LHCN-M2 (cell line): Measurements from ENCODE around the gene ACOXL. TPM values are rescaled to one million over a fixed set of nuclear protein-coding genes. Genes with fewer than 3 reads are reported as not detected.
A peak's percentile ranks its signal among the peaks of the same experiment; 100 is the strongest.

ENCODE experiments used
- DNase-seq: peaks from one replicate; pipeline ENCODE4 v3.0.0-alpha.2; 2012; ENCODE audit warnings: low read depth
- total RNA-seq: library from RNA; depleted of rRNA; stranded (reverse); fragments of >200 nt; gene quantifications from 2 replicates; pipeline ENCODE4 v1.2.3, GENCODE V29; 2014

ACOXL gene
- total RNA-seq, 1 experiment from 2014 or later = not detected

- DNase-seq = no peak
Measured at GRCh38 chr2:110874453-110875383, 142.3 kb downstream of the ACOXL start.

- DNase-seq = no peak
Measured at GRCh38 chr2:110875384-110875725, 143.0 kb downstream of the ACOXL start.

DNA sequence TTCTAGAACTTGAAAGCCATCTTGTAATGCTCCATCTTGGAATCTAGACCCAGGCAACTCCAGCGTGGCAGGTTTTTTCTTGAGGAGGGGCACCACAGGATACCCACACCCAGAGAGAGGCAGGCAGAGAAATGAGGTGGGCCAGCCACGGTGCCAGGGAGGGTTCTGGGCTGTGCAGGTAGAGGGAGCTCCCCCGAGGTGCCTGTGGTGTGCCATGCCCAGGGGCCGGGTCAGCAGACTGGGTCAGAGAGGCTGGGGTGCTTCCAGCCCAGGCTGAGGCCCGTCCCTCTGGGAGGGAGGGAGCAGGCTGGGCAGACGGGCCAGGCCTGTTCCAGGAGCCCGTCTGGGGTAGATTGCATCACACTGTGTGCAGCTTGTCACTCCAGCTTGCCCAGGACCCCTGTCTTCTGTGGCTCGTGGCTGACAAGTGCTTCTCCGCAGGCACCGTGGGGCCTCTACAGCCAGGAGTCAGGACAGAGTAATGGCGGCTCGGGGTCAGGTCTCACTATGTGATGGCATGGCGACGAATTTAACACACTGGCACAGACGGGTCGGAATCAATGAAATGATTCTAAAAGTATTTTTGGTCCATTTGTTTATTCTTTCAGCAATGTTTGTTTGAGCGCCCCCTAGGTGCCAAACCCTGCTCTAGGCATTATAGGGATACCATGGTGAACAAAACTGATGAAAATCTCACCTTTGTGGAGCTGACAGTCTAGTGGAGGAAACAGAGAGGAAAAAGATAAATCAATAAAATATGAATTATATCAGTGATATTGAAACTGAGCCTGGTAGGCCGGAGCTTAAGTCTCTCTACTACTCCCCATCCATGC lies 144.0 kb downstream of the ACOXL start:
- no peak for DNase-seq

GRCh38 chr2:110877031-110877827 lies 144.9 kb downstream of the ACOXL start:
- no peak for DNase-seq

DNA sequence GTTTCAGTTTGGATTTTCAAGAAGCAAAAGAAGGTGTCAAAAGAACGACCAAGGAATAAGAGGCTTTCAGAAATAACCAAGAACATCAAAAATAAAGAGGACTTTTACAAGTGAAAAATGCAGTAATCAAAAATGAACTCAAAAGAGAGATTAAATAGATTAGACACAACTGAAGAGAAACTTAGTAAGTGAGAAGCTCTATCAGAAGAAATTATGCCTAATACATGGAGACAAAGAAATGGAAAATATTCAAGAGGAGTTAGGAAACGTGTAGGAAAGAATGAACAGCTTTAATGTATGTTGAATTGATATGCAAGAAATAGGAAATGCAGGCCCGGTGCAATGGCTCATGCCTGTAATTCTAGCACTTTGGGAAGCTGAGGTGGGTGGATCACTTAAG lies 145.8 kb downstream of the ACOXL start:
- no peak for DNase-seq

- no peak for DNase-seq
Measured at GRCh38 chr2:110881908-110882307, 149.5 kb downstream of the ACOXL start.

- DNase-seq = no peak
Measured at GRCh38 chr2:110883406-110883805, 151.0 kb downstream of the ACOXL start.

GRCh38 chr2:110885256-110885655 lies 152.9 kb downstream of the ACOXL start:
- DNase-seq = no peak

DNA sequence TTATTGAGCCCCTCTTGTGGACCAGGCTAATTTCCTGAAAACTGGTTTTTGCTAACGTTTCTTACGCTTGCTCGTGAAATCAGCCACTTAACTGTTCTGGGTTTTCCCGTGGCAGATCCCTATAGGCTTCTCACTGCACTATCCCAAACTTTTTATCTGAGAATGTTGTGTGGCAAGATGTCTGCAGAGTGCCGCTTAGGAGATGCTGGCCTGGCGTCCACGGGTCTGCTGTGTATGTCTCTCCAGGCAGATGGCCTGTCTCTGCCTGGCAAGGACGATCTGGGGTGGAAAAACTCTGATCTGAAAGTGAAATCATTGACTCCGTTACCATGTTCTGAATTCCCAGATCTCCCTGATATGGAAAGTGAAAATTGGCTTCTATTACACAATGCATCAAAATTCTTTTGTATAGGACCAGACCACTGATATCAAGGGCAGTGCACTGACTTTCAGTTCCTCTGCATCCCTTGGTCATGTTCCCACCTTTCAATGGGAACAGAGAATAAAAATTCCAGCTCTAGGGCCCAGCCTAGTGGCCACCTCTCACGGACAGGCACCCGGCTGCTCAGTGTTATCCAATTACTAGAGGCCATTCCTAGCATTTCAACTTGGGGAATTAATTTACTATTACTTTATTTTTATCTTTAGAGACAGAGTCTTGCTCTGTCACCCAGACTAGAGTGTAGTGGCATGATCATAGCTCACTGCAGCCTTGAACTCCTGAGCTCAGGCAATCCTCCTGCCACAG lies 154.6 kb downstream of the ACOXL start:
- DNase-seq = no peak

DNA sequence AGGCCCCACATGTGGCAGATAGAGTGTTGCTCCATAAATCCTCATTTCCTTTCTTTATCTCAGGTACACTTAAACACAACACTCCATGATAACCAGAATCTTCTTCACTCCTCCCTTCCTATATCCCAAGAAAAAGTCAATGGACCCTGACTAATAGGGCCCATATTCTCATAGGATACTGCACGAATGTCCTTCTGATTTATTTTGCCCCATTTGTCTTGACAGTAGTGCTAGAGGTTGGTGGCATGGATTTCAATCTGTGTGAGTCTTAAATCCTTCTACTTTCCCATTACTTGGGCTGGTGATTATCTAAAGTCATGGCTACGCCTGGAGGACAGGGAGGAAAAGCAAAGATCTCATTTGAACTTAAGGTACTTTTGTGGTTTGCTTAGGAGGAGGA lies 156.0 kb downstream of the ACOXL start:
- DNase-seq = no peak

GRCh38 chr2:110891626-110892025 lies 159.3 kb downstream of the ACOXL start:
- no peak for DNase-seq

GRCh38 chr2:110896226-110896625 lies 163.9 kb downstream of the ACOXL start:
- DNase-seq = no peak

GRCh38 chr2:110897966-110898365 lies 165.6 kb downstream of the ACOXL start:
- no peak for DNase-seq

DNA sequence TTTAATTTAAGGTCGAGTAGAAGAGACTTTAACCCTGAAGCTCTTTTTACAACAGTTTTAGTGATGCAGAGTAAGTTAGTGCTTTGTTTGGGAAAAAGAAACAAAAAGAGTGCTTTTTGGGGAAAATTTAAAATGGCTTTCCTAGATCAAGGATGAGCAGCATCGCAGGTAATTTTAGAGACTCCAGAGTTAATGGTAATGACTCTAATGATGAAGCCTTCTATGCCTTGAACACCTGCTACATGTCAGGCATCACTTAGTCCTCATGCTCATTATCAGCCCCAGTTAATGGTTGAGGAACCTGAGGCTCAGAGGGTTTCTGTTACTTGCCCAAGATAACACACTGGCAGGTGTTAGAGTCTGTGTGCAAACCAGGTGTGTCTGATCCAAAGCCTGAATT lies 167.8 kb downstream of the ACOXL start:
- no peak for DNase-seq

- DNase-seq = peak; percentile 35
Measured at GRCh38 chr2:110903548-110903947, 171.2 kb downstream of the ACOXL start.

DNA sequence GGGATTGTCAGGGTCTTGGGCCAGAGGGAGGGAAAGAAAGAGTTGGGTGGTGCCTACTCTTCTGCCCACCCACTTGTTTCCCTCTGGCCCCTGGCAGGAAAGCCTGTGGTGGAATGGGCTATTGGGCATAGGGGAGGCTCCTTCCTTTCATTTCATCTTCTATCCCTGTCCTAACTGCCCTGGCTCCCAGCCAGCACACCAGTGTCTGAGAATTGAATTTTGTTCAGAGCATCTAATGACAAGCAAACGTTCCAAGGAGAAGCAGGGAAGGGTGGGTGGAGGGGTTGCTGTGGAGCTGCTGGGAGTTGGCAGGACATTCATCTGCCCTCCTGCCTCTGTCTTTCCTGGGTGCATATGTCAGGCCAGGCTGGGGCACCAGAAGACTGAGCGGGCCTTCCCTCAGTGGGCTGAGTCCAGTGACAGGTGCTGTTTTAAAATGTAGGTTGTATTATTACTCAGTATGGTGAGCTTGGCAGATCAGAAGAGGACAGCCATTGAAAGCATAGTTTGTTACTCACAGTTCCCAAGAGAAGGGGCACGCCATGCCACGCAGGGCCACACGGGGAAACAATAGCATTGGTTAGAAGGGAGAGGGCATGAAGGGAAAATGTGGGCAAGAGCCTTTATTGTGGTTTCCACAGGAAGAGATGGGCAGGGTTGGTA lies 171.9 kb downstream of the ACOXL start:
- no peak for DNase-seq

- no peak for DNase-seq
Measured at GRCh38 chr2:110904779-110905148, 172.4 kb downstream of the ACOXL start.

- DNase-seq = no peak
Measured at GRCh38 chr2:110905217-110905616, 172.8 kb downstream of the ACOXL start.

DNA sequence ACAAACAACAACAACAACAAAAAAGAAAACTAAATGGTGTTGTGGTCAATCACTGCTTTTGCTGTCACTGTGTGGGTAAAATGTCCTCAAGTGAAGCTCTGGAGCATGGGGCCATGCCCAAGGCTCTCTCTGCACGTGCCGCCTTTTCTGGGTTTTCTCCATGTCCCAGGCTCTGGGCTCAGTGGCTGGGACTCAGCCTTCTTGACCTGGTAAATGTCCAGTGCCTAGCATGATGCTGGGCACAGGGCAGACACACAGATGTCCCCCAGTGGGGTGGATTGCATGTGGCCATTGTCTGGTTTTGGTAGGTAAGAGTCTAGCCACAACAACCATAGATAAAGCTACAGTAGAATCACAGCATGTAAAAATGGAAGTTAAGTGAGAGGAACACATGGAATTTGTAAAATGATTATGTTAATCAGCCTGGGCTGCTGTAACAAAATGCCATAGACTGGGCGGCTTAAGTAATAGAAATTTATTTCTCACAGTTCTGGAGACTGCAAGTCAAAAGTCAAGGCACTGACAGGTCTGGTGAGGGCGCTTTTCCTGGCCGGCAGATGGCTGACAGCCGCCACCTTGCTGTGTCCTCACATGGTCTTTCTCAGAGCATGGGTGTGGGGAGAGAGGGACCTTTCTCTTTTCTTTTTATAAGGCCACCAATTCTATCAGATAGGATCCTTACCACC lies 174.4 kb downstream of the ACOXL start:
- no peak for DNase-seq

DNA sequence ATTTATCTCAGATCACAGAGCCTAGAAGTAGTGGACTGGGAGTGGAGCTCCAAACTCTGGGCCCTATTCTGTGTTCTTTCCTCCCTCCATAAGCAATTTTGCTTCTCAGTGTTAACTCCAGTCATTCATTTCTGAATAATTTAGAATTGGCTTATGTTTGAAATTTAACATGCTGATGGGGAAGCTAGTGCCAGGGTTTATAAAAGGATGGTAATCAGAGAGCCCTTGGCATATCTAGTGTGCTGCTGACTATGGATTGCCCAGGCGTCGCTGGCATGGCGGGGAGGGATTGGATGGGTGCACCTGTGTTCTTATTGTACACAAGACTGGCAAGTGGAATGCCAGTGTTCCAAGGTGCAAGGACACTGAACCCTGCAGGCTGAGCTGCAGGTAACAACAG lies 177.1 kb downstream of the ACOXL start:
- DNase-seq = no peak
